EL (cell line): ENCODE results near the gene ZNF638.
A peak's percentile ranks its signal among the peaks of the same experiment; 100 is the strongest.
"Not testable (repeated sequence)": the region's sequence is repeated elsewhere in the genome, so short reads cannot be mapped to it uniquely, and the experiment has no call there.

Experiments
- DNase-seq: peaks from one replicate; pipeline ENCODE4 v3.0.0-alpha.2; 2016

ZNF638 gene, protein sequence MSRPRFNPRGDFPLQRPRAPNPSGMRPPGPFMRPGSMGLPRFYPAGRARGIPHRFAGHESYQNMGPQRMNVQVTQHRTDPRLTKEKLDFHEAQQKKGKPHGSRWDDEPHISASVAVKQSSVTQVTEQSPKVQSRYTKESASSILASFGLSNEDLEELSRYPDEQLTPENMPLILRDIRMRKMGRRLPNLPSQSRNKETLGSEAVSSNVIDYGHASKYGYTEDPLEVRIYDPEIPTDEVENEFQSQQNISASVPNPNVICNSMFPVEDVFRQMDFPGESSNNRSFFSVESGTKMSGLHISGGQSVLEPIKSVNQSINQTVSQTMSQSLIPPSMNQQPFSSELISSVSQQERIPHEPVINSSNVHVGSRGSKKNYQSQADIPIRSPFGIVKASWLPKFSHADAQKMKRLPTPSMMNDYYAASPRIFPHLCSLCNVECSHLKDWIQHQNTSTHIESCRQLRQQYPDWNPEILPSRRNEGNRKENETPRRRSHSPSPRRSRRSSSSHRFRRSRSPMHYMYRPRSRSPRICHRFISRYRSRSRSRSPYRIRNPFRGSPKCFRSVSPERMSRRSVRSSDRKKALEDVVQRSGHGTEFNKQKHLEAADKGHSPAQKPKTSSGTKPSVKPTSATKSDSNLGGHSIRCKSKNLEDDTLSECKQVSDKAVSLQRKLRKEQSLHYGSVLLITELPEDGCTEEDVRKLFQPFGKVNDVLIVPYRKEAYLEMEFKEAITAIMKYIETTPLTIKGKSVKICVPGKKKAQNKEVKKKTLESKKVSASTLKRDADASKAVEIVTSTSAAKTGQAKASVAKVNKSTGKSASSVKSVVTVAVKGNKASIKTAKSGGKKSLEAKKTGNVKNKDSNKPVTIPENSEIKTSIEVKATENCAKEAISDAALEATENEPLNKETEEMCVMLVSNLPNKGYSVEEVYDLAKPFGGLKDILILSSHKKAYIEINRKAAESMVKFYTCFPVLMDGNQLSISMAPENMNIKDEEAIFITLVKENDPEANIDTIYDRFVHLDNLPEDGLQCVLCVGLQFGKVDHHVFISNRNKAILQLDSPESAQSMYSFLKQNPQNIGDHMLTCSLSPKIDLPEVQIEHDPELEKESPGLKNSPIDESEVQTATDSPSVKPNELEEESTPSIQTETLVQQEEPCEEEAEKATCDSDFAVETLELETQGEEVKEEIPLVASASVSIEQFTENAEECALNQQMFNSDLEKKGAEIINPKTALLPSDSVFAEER (N-terminal part only)

GRCh38 chr2:71331581-71332434, at the start of gene ZNF638:
Gene ZNF638, plus strand, starts transcription at chr2:71331782. Its CDS starts 17,173 bp downstream, at chr2:71348955.
- DNase-seq, result peak; percentile 91

DNA sequence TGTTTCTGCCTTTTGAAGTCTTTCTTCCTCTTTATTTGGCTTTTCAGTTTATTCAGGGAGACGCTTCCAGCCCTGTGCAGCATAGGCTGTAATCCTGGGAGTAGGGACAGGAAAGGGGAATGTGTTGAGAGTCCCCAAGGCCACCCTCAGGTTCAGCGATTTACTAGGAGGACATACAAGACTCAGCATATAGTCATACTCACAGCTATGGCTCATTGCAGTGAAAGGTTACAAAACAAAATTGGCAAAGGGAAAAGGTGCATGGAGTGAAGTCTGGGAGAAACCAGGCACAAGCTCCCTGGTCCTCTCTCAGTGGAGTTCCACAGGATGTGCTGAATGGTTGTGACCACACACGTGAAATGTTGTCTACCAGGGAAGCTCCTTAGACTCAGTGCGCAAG, 49.6 kb upstream of the ZNF638 start:
- no peak for DNase-seq

DNA sequence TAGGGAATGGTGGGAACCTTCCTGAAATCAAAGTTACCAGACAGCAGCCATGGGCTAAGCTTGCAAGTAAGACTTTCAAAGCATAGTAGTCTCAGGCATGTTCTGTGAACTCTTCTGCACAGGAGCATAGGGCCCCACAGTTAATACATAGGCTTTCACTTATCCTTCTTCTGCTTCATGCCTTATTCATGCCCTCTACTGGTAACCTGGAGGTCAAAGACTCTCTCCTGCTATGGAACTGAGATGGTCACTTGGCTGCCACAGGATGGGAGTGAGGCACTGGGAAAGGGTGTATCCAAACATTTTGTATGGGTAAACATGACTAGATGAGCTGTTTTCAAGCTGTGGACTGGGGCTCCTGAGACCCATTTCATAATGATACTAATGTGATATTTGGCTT, 49.1 kb upstream of the ZNF638 start:
- peak; percentile 8 for DNase-seq

DNA sequence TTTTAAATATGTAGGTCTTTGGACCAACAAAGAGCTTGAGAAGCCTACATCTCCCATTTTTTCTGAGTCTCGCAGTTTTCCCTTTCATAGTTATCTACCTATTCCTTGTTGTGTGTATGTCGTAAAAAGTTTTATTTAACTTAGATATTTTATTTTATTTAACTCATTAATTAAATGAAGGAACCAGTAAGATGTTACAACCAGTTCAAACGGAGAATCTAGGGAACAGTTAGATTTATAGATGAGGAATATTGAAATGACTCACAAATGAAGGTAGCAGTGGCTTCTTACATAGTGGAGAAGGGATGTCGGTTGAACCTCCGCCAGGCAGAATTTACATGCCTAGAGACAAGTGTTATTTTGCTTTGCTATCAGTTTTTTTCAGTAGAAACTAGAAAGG, 48.5 kb upstream of the ZNF638 start:
- no peak for DNase-seq

DNA sequence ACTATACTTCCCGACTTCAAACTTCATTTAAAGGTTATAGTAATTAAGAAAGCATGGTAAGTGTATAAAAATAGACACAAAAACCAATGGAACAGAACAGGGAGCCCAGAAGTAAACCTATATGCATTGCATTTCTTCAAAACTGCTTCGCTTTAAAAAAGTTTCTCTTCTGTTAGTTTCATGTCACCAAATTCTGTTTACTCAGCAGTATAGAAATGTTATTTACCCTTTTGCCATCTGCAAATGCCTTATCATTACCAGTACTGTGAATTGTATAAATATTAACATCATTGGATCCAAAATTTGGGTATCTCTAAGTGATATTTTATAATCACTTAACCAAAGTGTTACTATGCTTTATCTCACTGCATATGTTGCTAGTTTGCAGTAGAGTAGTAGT, 45.9 kb upstream of the ZNF638 start:
- DNase-seq, result no peak

DNA sequence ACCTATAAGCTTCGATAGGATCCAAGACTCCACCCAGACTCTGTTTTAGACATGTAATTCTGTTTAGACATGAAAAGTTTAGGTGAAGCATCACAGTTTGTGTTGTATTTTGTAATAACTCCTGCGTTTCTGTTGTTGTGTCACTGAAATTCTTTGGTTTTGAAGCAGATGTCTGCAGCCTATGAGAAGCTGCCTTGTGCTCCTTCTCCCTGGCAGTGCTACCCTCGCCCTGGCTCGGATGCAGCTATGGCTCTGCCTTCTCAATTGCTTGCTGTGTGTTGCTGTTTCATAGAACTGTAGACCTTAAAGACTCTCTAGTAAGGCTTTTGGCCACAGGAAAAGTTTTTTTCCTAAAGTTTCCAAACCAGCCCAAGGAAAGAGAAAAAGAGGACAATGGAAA, 40.2 kb upstream of the ZNF638 start:
- DNase-seq, result no peak

GRCh38 chr2:71292159-71292558, 39.4 kb upstream of the ZNF638 start:
- DNase-seq, result no peak

DNA sequence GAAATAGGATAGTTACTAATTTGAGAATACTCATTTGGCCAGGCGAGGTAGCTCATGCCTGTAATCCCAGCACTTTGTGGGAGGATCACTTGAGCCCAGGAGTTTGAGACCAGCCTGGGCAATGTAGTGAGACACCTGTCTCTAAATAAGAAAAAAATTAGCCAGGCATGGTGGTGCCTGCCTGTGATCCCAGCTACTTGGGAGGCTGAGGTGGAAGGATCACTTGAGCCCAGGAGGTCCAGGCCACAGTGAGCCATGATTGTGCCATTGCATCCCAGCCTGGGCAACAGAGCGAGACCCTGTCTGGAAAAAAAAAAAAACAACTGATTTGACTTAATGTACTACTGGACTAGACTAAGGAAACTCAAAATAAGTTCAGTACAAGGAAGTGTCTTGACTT, 32.7 kb upstream of the ZNF638 start:
- no peak for DNase-seq

DNA sequence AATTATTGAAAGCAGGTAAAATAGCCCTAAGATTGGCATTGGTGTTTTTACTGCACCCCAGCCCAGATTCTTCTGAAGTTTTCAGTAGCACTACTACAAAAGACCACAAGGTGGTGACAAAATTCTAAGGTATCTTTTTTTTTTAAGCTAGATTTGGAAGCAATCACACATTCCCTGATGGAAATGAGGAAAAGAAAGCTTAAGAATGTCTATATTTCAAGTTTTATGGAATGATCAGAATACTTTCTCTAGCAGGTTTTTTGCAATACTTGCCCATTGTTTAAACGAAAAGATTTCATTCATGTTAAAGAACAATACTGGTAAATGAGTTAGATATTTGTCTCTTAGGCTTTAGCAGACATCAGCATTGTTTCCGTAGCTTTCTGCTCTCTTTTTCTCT, 32.1 kb upstream of the ZNF638 start:
- DNase-seq, result peak; percentile 39

DNA sequence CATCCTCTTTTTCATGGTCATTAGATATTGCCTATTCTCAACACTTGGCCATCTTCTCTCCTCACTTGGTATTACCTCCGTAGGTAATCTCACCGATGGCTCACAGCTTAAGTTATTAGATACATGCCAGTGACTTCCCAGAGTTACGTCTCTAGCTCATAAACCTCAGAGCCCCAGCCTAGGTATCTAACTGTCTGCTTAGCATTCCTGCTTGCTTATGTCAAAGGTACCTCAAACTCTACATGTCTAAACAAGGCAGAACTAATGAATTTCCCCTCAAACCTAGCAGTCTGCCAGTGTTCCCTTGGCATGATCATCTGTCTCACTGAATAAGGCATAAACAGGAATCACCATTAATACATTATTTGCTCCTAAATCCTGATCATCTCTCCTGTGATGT, 27.7 kb upstream of the ZNF638 start:
- no peak for DNase-seq

- DNase-seq, result peak; percentile 33
Observed at GRCh38 chr2:71306762-71307161, 24.8 kb upstream of the ZNF638 start.

GRCh38 chr2:71313016-71313766, 18.4 kb upstream of the ZNF638 start:
- DNase-seq, result no peak

GRCh38 chr2:71317060-71317459, 14.5 kb upstream of the ZNF638 start:
- no peak for DNase-seq

DNA sequence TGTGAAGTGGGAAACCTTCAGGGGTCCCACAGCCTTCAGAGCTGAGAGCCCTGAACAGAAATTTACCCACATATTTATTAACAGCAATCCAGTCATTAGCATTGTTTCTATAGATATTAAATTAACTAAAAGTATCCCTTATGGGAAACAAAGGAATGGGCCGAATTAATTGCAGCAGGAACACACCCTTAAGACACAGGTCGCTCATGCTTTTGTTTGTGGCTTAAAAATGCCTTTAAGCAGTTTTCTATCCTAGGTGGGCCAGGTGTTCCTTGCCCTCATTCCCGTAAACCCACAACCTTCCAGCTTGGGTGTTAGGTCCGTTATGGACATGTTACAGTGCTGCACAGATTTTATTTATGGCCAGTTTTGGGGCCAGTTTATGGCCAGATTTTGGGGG, 13.7 kb upstream of the ZNF638 start:
- not testable (repeated sequence) for DNase-seq

GRCh38 chr2:71323386-71323785, 8.2 kb upstream of the ZNF638 start:
- DNase-seq, result no peak

GRCh38 chr2:71326968-71327367, 4.6 kb upstream of the ZNF638 start:
- DNase-seq, result no peak

DNA sequence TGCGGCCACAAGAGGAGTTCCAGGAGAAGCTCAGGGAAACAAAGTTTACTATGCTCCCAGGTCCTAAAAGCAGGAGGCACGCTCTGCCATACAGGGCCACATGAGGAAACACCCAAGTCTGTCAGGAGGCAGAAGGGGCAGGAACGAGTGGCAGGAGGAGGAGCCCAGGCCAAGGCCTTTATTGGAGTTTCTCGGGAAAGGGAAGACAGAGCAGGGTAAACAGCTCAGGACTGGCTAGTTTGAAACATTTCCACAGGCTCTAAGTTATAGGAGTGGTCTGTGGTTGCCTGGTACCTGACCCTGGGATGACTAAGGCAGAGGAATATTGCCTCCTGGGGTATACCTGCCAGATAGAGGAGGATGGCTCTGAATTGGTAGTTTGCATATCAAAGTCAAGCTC, 3.7 kb upstream of the ZNF638 start:
- DNase-seq, result no peak

DNA sequence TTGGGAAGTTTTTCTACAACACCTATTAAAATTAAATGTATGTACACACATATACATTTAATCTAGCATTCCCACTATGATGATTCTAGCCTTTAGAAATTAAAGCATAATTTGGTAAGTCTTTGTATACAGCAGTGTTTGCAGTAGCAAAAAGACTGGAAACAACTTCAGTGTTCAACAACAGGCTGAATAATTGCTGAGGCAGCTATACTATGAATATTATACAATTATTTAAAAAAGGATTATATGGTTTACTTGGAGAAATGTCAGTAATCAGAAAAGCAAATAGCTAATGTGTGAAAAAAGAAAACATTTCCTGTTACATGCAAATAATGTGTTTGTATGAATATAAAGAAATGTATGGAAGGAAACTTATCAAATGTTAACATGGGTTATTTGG, 1.4 kb upstream of the ZNF638 start:
- DNase-seq, result no peak

DNA sequence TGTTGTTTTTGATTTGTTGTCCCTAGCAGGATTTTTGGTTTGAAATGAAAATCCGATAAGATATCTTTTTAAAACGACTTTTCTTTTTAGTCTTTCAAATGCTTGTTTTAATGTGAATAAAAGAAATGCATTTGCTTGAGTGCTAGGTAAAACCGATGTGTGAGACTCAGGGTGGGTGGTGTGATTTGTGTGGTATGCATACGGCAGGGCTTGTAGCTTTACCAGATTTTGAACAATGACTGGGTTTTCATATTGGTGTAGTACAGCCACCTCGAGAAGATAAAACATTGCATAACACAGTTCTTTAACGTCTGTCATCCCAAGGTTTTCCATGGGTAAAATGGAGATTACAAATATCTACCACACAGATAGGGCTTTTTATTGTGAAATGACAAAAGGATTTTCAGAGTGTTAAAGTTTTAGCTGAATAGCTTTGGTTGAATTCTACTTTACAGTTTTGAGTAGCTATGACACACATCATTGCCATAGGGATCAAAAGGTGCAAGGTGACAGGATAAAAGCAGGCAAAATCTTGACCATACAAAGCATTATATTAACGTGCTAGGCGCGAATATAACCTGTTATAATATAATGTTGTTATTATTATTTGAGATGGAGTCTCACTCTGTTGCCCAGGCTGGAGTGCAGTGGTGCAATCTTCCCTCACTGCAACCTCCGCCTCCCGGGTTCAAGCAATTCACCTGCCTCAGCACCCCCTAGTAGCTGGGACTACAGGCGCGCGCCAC, 824 bp upstream of the ZNF638 start:
- DNase-seq, result no peak

GRCh38 chr2:71331331-71331580, 326 bp upstream of the ZNF638 start:
- not testable (repeated sequence) for DNase-seq

- DNase-seq, result no peak
Observed at GRCh38 chr2:71332435-71332796, 834 bp downstream of the ZNF638 start.
